Hippocampal formation (tissue), 2 donors: ENCODE results near the gene TEX2.
"Not testable (repeated sequence)": the region's sequence is repeated elsewhere in the genome, so short reads cannot be mapped to it uniquely, and the experiment has no call there.

Source experiments
- DNase-seq, 2 donors: peaks; one replicate each; lab custom pipeline; 2025; lab: John Stamatoyannopoulos, UW

TEX2 gene

GRCh38 chr17:64264891-64265290 lies 1.8 kb upstream of the TEX2 start:
- DNase-seq: no peak

GRCh38 chr17:64262198-64262999 lies 661 bp downstream of the TEX2 start:
- no peak for DNase-seq

DNA sequence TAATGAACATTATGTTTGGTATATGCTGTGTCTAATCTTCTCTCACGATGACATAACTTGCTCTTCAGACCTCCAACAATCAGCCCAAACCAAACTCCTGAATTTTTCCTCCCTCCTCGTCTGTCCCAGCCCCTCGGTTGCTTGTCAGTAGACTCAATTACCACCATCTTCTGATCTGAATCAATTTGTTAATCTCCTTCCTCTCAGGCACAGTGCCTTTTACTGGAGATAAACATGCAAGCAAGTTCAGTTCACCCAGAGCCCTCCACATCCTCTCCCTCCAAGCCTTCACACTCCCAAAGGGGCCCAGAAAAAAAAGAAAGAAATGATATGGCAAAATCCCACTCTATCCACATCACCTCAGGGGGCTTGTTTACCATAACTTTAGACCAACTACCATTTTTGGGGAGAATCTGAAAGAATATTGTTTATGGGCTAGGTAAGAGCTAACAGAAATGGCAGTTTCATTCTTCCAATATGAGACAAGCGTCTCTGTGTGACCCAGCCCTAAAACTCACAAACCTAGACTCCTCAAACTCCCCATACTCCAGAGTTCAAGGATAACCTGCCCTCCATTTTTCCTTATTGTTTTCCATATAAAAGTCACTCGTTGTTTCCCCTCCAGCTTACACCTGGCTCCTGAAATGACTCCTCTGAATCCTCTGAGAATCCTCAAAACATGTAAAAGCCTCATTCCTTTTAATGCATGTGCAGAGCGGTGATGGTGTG lies 1.5 kb downstream of the TEX2 start:
- DNase-seq: no peak

DNA sequence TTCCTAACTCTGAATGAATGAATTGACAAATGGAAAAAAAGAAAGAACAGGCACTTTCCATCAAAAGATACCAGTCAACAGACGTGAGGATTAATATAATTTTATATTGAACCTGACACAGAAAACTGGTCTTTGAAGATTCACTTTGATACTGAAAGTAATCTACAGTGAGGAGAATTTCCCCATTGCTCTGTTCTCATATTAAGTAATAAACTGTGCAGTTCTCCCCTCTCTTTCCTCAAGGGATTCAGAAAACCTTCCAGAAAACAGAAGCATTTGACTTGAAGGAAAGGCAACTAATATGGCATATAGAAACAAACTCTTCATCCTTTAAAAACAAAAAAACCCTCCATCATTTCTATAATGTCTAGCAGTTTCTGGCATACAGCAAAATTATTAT lies 2.2 kb downstream of the TEX2 start:
- DNase-seq: no peak

- no peak for DNase-seq
These were observed 3.1 kb downstream of the TEX2 start for GRCh38 chr17:64259922-64260321.

DNA sequence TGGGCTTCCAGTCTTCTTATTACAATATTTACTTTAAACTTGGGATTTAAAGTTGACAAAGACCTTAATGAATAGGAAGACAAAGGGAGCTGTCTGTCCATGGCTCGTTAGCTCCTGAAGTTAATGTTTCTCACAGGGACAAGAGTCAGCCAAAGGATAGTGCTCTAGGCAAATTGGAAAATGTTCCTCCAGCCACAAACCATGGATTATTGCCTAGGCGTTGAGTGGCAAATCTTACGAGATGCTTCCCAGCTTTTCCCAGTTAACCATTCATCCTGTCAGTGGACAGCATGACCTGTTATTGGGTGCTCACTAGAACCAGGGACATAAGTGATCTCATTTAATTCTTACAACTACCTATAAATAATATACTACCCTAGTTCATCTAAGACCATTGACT lies 3.6 kb downstream of the TEX2 start:
- DNase-seq: no peak

DNA sequence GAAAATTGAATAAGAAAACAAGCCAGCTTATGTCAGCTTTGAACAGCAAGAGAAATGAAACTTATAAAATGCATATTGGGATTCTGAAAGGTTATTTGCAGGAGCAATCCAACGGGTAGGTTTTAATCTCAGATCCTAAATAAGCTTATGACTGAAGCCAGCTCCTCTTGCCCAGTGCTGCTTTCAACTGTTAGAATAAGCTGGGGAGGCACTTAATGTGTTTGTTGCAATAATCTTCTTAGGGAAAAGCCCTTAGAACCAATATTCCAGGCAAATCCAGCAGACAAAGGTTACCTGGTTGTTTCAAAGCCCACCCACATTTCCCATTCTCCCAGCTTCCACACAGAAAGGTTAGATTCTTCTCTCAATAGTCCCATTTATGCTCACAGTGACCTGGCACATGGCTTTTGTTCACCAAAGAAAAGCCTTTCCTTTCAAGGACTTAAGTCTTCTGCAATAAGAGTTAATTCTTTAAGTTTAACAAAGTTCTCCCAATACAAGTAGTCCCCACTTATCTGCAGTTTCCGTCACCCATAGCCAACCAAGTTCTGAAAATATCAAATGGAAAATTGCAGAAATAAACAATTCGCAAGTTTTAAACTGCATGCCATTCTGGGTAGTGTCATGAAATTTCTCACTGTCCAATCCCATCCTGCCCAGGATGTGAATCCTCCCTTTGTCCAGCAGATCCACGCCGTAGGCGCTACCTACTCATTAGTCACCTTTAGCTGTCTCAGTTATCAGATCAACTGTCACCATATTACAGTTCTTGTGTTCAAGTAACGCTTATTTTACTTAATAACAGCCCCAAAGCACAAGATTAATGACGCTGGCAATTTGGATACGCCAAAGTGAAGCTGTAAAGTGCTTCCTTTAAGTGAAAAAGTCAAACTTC lies 5.9 kb downstream of the TEX2 start:
- no peak for DNase-seq

GRCh38 chr17:64255764-64256163 lies 7.3 kb downstream of the TEX2 start:
- no peak for DNase-seq

DNA sequence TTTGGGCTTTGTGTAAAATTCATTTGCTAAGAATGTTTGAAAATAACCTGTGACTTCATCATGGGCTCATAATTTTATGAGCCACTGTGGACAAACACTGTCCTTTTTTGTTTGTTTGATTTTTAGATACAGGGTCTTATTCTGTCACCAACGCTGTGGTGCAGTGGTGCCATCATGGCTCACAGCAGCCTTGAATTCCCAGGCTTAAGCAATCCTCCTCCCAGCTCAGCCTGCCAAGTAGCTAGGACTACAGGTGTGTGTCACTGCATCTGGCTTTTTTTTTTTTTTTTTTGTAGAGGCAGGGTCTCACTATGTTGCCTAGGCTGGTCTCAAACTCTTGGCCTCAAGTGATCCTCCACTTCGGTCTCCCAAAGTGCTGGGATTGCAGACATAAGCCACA lies 8.3 kb downstream of the TEX2 start:
- no peak for DNase-seq

DNA sequence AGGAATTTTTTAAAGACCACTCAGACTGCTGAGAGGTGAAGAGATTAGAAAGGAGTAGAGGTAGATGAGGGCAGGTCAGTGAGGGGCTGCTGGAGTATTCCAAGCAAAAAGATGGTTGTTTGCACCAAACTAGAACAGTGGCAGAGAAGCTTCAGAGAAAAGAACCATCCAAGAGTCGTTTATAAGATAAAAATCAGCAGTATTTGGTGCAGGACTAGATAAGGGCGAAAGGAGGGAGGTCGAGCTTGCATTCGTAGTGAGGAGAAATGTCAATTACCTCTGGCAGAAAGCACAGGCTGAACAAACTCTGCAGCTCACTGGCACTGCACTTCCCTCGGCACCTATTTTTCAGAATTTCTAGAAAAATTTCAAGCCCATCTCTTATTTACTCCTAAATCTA lies 9.6 kb downstream of the TEX2 start:
- no peak for DNase-seq

GRCh38 chr17:64252831-64253230 lies 10.2 kb downstream of the TEX2 start:
- DNase-seq: no peak

DNA sequence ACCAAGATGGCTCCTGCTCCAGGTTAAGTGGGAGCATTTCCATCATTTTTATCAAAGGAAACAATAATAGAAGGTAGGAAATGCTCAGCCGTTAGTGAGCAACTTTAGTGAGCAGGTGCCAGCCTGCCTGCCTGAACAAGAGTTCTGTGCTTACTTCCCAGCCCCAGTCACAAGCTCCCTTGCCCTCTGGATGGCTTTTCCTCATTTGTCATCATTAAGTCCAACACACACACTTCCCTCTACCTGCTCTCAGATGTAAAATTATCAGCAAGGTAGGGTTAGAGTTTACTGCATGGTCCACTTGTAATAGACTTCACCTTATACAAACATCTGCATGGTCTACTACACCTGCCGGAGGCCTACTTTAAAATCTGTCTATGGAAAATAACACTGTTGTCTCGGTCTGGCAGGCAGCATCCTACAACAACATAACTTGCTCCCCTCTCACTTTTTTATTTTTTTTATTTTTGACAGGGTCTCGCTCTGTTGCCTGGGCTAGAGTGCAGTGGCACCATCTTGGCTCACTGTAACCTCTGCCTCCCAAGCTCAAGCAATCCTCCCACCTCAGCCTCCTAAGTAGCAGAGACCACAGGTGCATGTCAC lies 12.7 kb downstream of the TEX2 start:
- DNase-seq: no peak

GRCh38 chr17:64247836-64248235 lies 15.2 kb downstream of the TEX2 start:
- DNase-seq: no peak

- no peak for DNase-seq
These were observed 17.6 kb downstream of the TEX2 start for GRCh38 chr17:64245218-64246145.

DNA sequence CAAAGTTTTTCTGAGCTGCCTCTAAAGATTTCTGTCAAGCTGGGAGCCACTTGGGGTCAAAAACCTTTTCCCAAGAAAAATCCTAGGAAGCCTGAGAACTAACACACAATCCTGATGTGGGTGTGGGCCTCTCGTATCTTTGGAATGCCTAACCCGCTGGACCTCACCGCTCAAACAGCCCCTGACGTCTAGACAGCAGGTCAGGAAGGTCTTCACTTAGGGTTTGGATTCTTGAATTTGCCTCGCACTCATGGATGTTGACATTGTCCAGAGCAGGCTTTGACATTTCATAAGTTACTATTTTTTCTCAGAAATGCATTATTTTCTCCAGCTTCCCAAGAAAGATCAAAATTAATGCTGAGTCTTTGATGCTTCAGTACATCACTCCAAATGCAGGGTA lies 18.9 kb downstream of the TEX2 start:
- DNase-seq: no peak

DNA sequence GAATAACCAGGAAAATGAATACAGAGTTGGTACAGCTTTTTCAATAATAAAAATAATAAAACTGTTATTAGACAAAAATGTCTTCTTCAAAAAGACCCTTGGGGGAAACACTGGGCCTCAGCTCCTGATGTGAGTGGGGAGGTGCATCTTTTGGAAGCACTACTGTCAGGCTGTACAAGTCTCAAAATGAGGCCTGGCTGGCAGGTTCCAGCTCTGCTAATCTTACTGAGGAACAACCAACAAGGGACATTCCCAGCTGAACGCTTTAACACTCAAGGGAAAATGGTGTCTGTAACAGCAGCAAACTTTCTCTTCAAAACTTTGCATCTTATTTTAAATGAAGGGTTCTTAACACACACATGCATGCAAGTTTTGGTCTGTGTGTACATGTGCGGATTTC lies 19.7 kb downstream of the TEX2 start:
- DNase-seq: no peak

- no peak for DNase-seq
These were observed 20.4 kb downstream of the TEX2 start for GRCh38 chr17:64242633-64243032.

- peak in 1 of 2 donors; percentile 50 for DNase-seq
These were observed 22.2 kb downstream of the TEX2 start for GRCh38 chr17:64240741-64241347.

GRCh38 chr17:64240261-64240740 lies 22.8 kb downstream of the TEX2 start:
- DNase-seq: no peak

GRCh38 chr17:64238449-64238848 lies 24.6 kb downstream of the TEX2 start:
- DNase-seq: not testable (repeated sequence)
